HCT116 (cell line): Measurements from ENCODE around the gene SRA1. TPM values are rescaled to one million over a fixed set of nuclear protein-coding genes. Genes with fewer than 3 reads are reported as not detected.

Experiments
- ATAC-seq: fragments of 200-7000 bp; cut with Tn5 transposase; 2 replicates; pipeline ENCODE4 v1.9.1; 2020; ENCODE audit warnings: mild to moderate bottlenecking, moderate library complexity
- BruUV-seq: library from RNA; stranded (reverse); fragments of 400-500 nt; replicated peaks from 2 replicates; lab custom pipeline; 2021; lab: Mats Ljungman, UMichigan
- CTCF ChIA-PET: fragments of 300-600 bp; sonication (Branson Sonifier 250); formaldehyde crosslinking; loops from one replicate; lab custom pipeline; 2021; ENCODE audit warnings: antibody characterized with exemption; lab: Charles Lee
- POLR2A ChIA-PET: fragments of 300-600, 350-600 bp; sonication (Branson Sonifier 250); formaldehyde crosslinking; loops from one replicate; lab custom pipeline; 2021; ENCODE audit warnings: antibody characterized with exemption; lab: Charles Lee
- RAD21 ChIA-PET, 2 experiments: fragments of 300-600 bp; sonication (Branson Sonifier 250); formaldehyde crosslinking; loops; one replicate each; lab custom pipeline; 2023; ENCODE audit warnings: low total read pairs in 2 of 2; ENCODE audit not compliant: uncharacterized antibody in 2 of 2, unreplicated experiment in 2 of 2, low non-redundant PET in 1 of 2; lab: Charles Lee
- DNase-seq: peaks from one replicate; pipeline ENCODE4 v3.0.0-alpha.2; 2010; ENCODE audit warnings: low read depth, low spot score
- H2AFZ ChIP-seq: fragments of 200-600 bp; shearing (Covaris generic), sonication (generic); 2 replicates; pipeline ENCODE4 v1.6.1; 2017; ENCODE audit warnings: low read depth, mixed run types, mixed read lengths, antibody characterized with exemption, low read length; ENCODE audit not compliant: poor library complexity, severe bottlenecking
- H3K27ac ChIP-seq: 2 replicates; pipeline ENCODE4 v1.5.1; 2012; ENCODE audit warnings: low read depth, low read length
- H3K27me3 ChIP-seq: fragments of 200-600 bp; sonication (generic); 2 replicates; pipeline ENCODE4 v1.6.1; 2016; ENCODE audit warnings: mixed run types, low read length, mixed read lengths; ENCODE audit not compliant: insufficient read depth
- H3K36me3 ChIP-seq, 2 experiments: fragments of 200-500 bp in 1 of 2; fragments of 200-600 bp in 1 of 2; sonication (Bioruptor generic) in 1 of 2; sonication (generic) in 1 of 2; 2 replicates each; pipeline versions ENCODE4 v1.5.1 to v1.6.1; 2014 to 2016; ENCODE audit warnings: low read length in 2 of 2, inconsistent platforms in 1 of 2, mixed read lengths in 1 of 2, mixed run types in 1 of 2; ENCODE audit not compliant: insufficient read depth in 2 of 2, control insufficient read depth in 1 of 2
- H3K4me1 ChIP-seq, 2 experiments: fragments of 200-600 bp in 1 of 2; sonication (generic) in 1 of 2; 2 replicates each; pipeline versions ENCODE4 v1.5.1 to v1.6.1; 2012 to 2017; ENCODE audit warnings: low read length in 2 of 2, inconsistent platforms in 1 of 2, mild to moderate bottlenecking in 1 of 2, mixed read lengths in 1 of 2, mixed run types in 1 of 2, moderate library complexity in 1 of 2; ENCODE audit not compliant: insufficient read depth in 2 of 2, control insufficient read depth in 1 of 2
- H3K4me2 ChIP-seq: fragments of 200-600 bp; sonication (generic); 2 replicates; pipeline ENCODE4 v1.6.1; 2017; ENCODE audit warnings: mixed run types, low read length, mixed read lengths
- H3K4me3 ChIP-seq, 2 experiments: fragments of 200-600 bp in 1 of 2; sonication (generic) in 1 of 2; replicated peaks in 1 of 2; 2 replicates each; pipeline ENCODE4 v1.5.1; 2011 to 2016; ENCODE audit warnings: low read length in 2 of 2, control low read depth in 1 of 2, low read depth in 1 of 2, mild to moderate bottlenecking in 1 of 2, mixed read lengths in 1 of 2, mixed run types in 1 of 2
- H3K79me2 ChIP-seq: fragments of 200-600 bp; sonication (generic); 2 replicates; pipeline ENCODE4 v1.6.1; 2017; ENCODE audit warnings: mild to moderate bottlenecking, mixed run types, low read length, moderate library complexity, mixed read lengths; ENCODE audit not compliant: insufficient read depth
- H3K9ac ChIP-seq: fragments of 200-600 bp; sonication (generic); 2 replicates; pipeline ENCODE4 v1.6.1; 2016; ENCODE audit warnings: low read length, mixed read lengths
- H3K9me2 ChIP-seq: fragments of 200-600 bp; sonication (generic), shearing (Covaris generic); 2 replicates; pipeline ENCODE4 v1.6.1; 2017; ENCODE audit warnings: mixed run types, mild to moderate bottlenecking, moderate library complexity; ENCODE audit not compliant: insufficient read depth
- H3K9me3 ChIP-seq, 2 experiments: fragments of 200-500 bp in 1 of 2; fragments of 200-600 bp in 1 of 2; sonication (Bioruptor generic) in 1 of 2; sonication (generic) in 1 of 2; 2 replicates each; pipeline ENCODE4 v1.6.1; 2014 to 2017; ENCODE audit warnings: low read length in 2 of 2, mixed read lengths in 2 of 2, inconsistent platforms in 1 of 2, low read depth in 1 of 2, mild to moderate bottlenecking in 1 of 2, mixed run types in 1 of 2, moderate library complexity in 1 of 2; ENCODE audit not compliant: control insufficient read depth in 1 of 2, insufficient read depth in 1 of 2
- H4K20me1 ChIP-seq: fragments of 200-600 bp; sonication (generic), shearing (Covaris generic); 2 replicates; pipeline ENCODE4 v1.6.1; 2017; ENCODE audit warnings: mixed run types, mild to moderate bottlenecking, moderate library complexity; ENCODE audit not compliant: insufficient read depth
- CBX3 ChIP-seq: IDR thresholded peaks from 2 replicates; pipeline ENCODE4 v1.6.1; 2012; ENCODE audit warnings: low read depth
- EGR1 ChIP-seq: IDR thresholded peaks from 2 replicates; pipeline ENCODE4 v1.6.1; 2012; ENCODE audit warnings: low read depth
- ELF1 ChIP-seq: IDR thresholded peaks from 2 replicates; pipeline ENCODE4 v1.6.1; 2012; ENCODE audit warnings: low read depth, borderline replicate concordance
- EZH2 ChIP-seq: fragments of 200-600 bp; sonication (generic); IDR thresholded peaks from 2 replicates; pipeline ENCODE4 v1.6.1; 2017; ENCODE audit warnings: antibody characterized with exemption, mixed run types
- EZH2phosphoT487 ChIP-seq: fragments of 200-600 bp; IDR thresholded peaks from 2 replicates; pipeline ENCODE4 v1.6.1; 2018; ENCODE audit warnings: antibody characterized with exemption, borderline replicate concordance
- FOSL1 ChIP-seq: IDR thresholded peaks from 2 replicates; pipeline ENCODE4 v1.6.1; 2012; ENCODE audit warnings: low read depth
- JUND ChIP-seq: IDR thresholded peaks from 2 replicates; pipeline ENCODE4 v1.6.1; 2012
- MAX ChIP-seq: IDR thresholded peaks from 2 replicates; pipeline ENCODE4 v1.6.1; 2012
- POLR2A ChIP-seq: IDR thresholded peaks from 2 replicates; pipeline ENCODE4 v1.7.0; 2011; ENCODE audit warnings: borderline replicate concordance; ENCODE audit not compliant: insufficient read depth, insufficient read length; ENCODE audit errors: extremely low read depth
- SIN3A ChIP-seq: IDR thresholded peaks from 2 replicates; pipeline ENCODE4 v1.6.1; 2012; ENCODE audit warnings: low read depth
- YY1 ChIP-seq: IDR thresholded peaks from 2 replicates; pipeline ENCODE4 v1.6.1; 2011; ENCODE audit warnings: low read length, low read depth, moderate library complexity, mild to moderate bottlenecking; ENCODE audit not compliant: insufficient replicate concordance; ENCODE audit errors: extremely low read depth
- ZNF274 ChIP-seq: fragments of 200-500 bp; sonication (Bioruptor generic); IDR thresholded peaks from 2 replicates; pipeline ENCODE4 v1.6.1; 2014; ENCODE audit warnings: mild to moderate bottlenecking, low read depth, low read length, inconsistent platforms
- intact Hi-C: fragments of 100-400 bp; cut with micrococcal nuclease; formaldehyde crosslinking; loops from 2 replicates; pipeline ENCODE4 v1.10.0; 2022
- total RNA-seq: library from RNA; stranded (reverse); gene quantifications from one replicate; pipeline ENCODE4 v1.2.1, GENCODE V29; 2021; ENCODE audit not compliant: unreplicated experiment
- TF ChIP-seq, protein P1 (sequence below): IDR thresholded peaks from 2 replicates; pipeline ENCODE4 v1.6.1; 2012
- TF ChIP-seq, protein P2 (sequence below), 3 experiments: fragments of 200-600 bp in 1 of 3; sonication (generic) in 1 of 3; IDR thresholded peaks in 2 of 3; conservative IDR thresholded peaks in 1 of 3; 2 replicates each; pipeline ENCODE4 v1.5.1; 2012 to 2017; ENCODE audit warnings: low read depth in 2 of 3, low read length in 2 of 3, antibody characterized with exemption in 1 of 3, borderline replicate concordance in 1 of 3, control low read depth in 1 of 3, mild to moderate bottlenecking in 1 of 3, mixed read lengths in 1 of 3, mixed run types in 1 of 3, moderate library complexity in 1 of 3; ENCODE audit not compliant: insufficient read depth in 1 of 3
- TF ChIP-seq, protein P3 (sequence below): IDR thresholded peaks from 2 replicates; pipeline ENCODE4 v1.6.1; 2012; ENCODE audit warnings: low read depth

SRA1 gene
- total RNA-seq, 1 experiment from 2014 or later = 41.7 TPM

DNA sequence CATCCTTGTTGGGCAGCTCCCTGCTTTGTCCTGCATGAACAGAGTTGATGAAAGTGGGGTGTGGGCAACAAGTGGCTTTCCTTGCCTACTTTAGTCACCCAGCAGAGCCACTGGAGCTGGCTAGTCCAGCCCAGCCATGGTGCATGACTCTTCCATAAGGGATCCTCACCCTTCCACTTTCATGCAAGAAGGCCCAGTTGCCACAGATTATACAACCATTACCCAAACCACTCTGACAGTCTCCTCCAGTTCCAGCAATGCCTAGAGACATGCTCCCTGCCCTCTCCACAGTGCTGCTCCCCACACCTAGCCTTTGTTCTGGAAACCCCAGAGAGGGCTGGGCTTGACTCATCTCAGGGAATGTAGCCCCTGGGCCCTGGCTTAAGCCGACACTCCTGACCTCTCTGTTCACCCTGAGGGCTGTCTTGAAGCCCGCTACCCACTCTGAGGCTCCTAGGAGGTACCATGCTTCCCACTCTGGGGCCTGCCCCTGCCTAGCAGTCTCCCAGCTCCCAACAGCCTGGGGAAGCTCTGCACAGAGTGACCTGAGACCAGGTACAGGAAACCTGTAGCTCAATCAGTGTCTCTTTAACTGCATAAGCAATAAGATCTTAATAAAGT lies 11.3 kb upstream of the SRA1 start:
- Histone ChIP-seq H3K27ac (no peak overlapping the region), H3K4me2 (no peak overlapping the region), H3K27me3 (no peaks in the 10 kb centered on the region), H3K79me2 (peaks cover 27% of the 10 kb centered on the region), H3K9ac (no peak overlapping the region), H2AFZ (no peak overlapping the region), H3K4me1 (peaks cover 7 to 15% of the 10 kb centered on the region in 2 experiments; a peak in 3 of 4 replicates), H3K9me3 (no peaks in the 10 kb centered on the region), H3K36me3 (peaks cover 0 to 15% of the 10 kb centered on the region in 2 experiments; a peak in 3 of 4 replicates), H3K9me2 (no peaks in the 10 kb centered on the region), H4K20me1 (no peaks in the 10 kb centered on the region), H3K4me3 (no peak overlapping the region)
- intact Hi-C loops = no loop called here
- ATAC-seq = no peak
- RAD21 ChIA-PET = no interaction called here
- no peak for TF ChIP-seq SIN3A
- no peak for TF ChIP-seq YY1
- no peak for TF ChIP-seq ELF1
- POLR2A ChIA-PET = no interaction called here
- BruUV-seq = no TSS peak
- CTCF ChIA-PET = no interaction called here
- no peak for DNase-seq

- POLR2A ChIA-PET = no interaction called here
- Histone ChIP-seq H3K36me3 (peaks cover 0 to 15% of the 10 kb centered on the region in 2 experiments; a peak in 3 of 4 replicates), H4K20me1 (no peaks in the 10 kb centered on the region), H3K4me2 (no peak overlapping the region), H3K4me3 (no peak overlapping the region), H3K9ac (no peak overlapping the region), H3K27ac (no peak overlapping the region), H3K9me2 (no peaks in the 10 kb centered on the region), H3K79me2 (peaks cover 27% of the 10 kb centered on the region), H3K9me3 (no peaks in the 10 kb centered on the region), H2AFZ (no peak overlapping the region), H3K4me1 (peaks cover 7 to 19% of the 10 kb centered on the region in 2 experiments; a peak in 3 of 4 replicates), H3K27me3 (no peaks in the 10 kb centered on the region)
- DNase-seq (no peak), ATAC-seq (no peak)
- RAD21 ChIA-PET = no interaction called here
- CTCF ChIA-PET = no interaction called here
- BruUV-seq = no TSS peak
- intact Hi-C loops = no loop called here
- TF ChIP-seq MAX (no peak), JUND (no peak), POLR2A (no peak), YY1 (no peak), CBX3 (no peak), EZH2phosphoT487 (no peak), EZH2 (no peak), ELF1 (no peak), FOSL1 (no peak), ZNF274 (no peak), EGR1 (no peak)
- TF ChIP-seq, protein P1, sequence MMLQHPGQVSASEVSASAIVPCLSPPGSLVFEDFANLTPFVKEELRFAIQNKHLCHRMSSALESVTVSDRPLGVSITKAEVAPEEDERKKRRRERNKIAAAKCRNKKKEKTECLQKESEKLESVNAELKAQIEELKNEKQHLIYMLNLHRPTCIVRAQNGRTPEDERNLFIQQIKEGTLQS = no peak
- TF ChIP-seq, protein P2, sequence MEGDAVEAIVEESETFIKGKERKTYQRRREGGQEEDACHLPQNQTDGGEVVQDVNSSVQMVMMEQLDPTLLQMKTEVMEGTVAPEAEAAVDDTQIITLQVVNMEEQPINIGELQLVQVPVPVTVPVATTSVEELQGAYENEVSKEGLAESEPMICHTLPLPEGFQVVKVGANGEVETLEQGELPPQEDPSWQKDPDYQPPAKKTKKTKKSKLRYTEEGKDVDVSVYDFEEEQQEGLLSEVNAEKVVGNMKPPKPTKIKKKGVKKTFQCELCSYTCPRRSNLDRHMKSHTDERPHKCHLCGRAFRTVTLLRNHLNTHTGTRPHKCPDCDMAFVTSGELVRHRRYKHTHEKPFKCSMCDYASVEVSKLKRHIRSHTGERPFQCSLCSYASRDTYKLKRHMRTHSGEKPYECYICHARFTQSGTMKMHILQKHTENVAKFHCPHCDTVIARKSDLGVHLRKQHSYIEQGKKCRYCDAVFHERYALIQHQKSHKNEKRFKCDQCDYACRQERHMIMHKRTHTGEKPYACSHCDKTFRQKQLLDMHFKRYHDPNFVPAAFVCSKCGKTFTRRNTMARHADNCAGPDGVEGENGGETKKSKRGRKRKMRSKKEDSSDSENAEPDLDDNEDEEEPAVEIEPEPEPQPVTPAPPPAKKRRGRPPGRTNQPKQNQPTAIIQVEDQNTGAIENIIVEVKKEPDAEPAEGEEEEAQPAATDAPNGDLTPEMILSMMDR (IDR thresholded peaks at IDR 0.05 in 2 of 3, conservative IDR thresholded peaks at IDR 0.05 in 1 of 3; ENCODE audit: borderline replicate concordance in 1 of 3, insufficient read depth in 1 of 3, low read depth in 2 of 3, low read length in 2 of 3) = no peak
- TF ChIP-seq, protein P3, sequence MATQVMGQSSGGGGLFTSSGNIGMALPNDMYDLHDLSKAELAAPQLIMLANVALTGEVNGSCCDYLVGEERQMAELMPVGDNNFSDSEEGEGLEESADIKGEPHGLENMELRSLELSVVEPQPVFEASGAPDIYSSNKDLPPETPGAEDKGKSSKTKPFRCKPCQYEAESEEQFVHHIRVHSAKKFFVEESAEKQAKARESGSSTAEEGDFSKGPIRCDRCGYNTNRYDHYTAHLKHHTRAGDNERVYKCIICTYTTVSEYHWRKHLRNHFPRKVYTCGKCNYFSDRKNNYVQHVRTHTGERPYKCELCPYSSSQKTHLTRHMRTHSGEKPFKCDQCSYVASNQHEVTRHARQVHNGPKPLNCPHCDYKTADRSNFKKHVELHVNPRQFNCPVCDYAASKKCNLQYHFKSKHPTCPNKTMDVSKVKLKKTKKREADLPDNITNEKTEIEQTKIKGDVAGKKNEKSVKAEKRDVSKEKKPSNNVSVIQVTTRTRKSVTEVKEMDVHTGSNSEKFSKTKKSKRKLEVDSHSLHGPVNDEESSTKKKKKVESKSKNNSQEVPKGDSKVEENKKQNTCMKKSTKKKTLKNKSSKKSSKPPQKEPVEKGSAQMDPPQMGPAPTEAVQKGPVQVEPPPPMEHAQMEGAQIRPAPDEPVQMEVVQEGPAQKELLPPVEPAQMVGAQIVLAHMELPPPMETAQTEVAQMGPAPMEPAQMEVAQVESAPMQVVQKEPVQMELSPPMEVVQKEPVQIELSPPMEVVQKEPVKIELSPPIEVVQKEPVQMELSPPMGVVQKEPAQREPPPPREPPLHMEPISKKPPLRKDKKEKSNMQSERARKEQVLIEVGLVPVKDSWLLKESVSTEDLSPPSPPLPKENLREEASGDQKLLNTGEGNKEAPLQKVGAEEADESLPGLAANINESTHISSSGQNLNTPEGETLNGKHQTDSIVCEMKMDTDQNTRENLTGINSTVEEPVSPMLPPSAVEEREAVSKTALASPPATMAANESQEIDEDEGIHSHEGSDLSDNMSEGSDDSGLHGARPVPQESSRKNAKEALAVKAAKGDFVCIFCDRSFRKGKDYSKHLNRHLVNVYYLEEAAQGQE = no peak
These were observed 10.6 kb upstream of the SRA1 start for GRCh38 chr5:140567871-140568270.
